DMS153 treated with DMSO at 0.1 percent for 48 hours (cell line): Measurements from ENCODE around the gene PCSK2.

Experiments
- DNase-seq: peaks from one replicate; lab custom pipeline; 2025; ENCODE audit not compliant: unreplicated experiment; lab: John Stamatoyannopoulos, UW

PCSK2 gene

DNA sequence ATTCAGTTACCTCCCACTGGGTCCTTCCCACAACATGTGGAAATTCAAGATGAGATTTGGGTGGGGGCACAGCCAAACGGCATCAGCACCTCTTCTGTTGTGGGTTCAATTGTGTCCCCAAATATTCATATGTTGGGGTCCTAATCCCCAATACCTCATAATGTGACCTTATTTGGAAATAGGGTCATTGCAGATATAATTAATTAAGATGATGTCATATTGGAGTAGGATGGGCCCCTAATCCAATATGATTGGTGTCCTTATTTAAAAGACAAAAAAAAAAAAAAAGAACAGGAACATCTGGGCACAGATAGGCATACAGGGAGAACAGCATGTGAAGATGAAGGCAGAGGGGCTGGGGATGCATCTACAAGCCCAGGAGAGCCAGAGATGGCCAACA is 214.9 kb downstream of the PCSK2 start:
- no peak for DNase-seq

DNA sequence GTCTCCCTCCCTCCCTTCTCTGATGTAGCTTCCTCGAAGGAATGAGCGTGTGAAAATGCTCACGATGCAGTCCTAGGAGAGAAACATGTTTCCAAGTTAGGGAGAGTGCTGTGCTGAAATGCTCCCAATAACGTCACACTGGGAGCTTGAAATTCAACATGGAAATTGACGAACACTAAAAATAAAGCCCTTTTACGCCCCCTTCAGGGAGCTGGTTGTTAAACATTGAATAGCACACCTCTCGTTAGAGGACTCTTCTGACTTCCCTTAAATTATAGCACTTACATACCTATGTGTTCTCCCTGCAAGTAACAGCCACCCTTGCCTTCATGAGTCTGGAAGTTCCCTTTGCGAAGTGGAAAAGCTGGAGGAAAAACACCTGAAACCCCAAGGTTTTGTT is 215.7 kb downstream of the PCSK2 start:
- no peak for DNase-seq

DNA sequence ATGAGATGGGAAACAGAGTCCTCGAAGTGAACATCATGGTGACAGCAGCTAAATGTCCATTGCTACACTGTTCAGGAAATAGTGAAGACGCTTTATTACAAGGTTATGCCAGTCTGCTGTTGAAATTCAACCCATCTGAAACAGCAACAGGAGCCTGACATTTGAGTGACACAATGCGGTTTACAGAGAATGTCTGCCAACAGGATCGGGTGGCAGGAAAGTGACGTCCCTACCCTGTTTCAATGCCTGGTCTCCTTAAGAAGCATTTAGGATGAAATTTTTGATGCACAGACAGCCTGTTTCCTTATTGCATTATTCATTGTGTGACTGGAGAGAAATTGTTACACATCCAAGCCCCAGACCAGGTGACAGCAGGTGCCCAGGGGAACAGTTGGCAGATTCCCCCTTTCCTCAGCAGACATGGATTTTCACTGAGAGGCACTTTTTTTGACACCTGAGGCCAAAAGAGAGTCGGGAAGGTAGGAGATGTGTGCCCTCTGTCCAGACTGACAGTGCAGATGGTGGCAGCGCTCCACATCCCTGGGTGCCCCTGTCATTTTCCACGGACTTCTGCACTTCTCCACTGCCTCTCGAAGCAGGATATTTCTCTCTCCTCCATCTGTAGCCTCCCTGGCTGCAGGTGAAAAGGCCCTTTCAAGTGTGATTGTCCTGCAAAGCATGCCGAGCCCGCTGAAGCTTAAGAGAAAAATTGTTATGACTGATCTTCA is 216.5 kb downstream of the PCSK2 start:
- no peak for DNase-seq

DNA sequence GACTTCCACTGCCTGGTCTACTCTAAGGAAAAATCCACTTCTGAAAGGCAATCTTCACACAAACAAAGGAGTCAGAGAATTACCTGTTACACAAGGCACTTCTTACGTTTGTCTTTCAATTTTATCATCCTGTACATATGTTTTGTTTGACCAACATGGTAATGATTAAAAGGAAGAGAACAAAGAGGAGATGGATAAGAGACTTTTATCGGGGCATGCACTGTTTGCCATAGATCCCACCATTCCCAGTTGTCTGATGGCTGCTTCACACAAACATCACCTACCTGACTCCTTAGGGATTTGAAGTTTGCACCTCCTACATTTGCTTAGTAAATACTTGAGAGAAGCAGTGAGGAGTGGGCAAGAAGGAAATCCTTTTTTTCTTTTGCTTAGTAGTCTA is 217.3 kb downstream of the PCSK2 start:
- no peak for DNase-seq

DNA sequence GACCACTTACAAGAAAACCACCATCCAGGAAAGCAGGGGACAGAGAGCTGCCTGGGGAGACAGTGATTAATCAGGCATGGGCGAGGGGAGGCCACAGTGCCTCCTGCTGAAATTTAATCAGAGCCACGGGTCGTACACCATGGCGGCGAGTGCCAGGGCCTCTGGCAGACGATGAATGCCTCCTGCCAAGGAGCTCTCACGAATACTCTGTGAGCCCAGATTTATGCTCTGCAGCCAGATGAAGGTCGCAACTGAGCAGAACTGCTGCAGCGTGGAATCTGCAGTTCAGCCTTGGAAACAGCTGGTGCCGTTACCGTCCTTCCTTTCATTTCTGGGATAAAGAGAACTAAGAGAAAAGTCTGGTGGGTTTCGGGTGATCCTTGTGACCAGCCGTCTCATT is 218.7 kb downstream of the PCSK2 start:
- DNase-seq: no peak

DNA sequence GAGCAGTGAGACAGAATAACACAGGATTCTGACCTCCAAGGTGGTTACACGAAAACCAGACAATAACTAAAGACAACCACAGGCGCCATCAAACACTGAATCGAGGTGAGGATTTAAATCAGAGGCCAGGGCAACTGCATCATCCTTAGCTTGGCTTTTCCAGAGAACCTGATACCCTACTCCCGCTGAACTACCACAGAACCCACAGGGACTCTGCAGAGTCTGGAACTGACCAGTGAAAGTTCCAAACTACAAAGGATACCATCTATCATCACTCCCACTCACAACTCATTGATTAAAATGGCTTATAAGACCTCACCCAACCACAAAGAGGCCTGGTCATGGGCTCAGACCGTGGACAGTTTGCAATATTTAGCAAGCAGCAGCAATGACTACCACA is 219.3 kb downstream of the PCSK2 start:
- DNase-seq: no peak

DNA sequence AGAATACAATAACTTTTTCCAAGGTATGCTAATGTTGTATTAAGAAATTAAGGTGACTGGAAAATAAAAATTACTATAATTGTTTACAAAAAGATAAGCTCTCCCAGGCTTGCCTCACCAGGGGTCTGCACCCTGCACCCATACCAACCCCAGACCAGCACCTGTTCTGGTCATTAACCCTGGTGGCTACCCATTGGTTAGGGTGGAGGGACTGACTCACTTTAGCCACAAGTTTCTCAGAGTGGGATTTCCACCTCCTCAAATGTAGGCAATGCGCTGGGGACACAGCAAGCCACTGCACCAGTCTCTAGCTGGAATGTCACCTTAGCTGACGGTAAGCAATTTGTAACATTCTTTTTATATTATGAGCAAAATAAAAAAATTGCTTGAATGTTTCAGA is 221.2 kb downstream of the PCSK2 start:
- DNase-seq: no peak

DNA sequence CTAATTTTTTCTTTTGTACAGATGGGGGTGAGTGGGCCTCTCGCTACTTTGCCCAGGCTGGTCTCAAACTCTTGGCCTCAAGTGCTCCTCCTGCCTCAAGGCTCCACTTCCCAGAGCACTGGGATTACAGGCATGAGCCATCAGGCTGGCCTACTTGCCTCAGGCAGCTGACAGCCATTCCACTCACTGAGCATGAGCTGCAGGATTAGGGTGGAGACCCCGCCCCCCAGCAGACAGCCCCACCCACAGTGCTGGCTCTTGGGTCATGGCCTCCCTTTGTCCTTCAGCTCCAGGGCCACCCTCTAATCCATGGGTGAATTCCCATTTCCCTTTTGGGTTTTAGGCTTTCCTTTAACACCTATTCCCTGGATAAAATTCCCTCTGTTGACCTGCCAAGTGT is 222.2 kb downstream of the PCSK2 start:
- DNase-seq: no peak

DNA sequence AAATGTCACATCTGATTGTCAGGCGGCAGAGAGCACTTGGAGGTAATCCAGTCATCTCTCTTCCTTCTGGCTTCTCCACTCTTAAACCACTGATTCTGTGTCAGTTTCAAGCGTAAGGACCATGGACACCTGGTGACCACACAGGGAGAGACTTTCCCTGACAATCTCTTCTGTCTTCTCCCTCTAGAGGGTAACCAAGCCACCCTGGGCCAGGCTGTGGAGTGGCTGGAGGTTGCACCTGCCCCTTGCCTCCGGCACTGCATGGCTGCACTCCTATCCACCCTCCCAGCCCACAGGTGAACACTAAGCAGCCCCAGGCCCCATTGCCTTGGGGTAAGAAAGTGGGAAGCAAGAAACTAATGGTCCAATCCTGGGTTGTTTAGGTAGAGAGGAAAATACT is 225.6 kb downstream of the PCSK2 start:
- DNase-seq: no peak

DNA sequence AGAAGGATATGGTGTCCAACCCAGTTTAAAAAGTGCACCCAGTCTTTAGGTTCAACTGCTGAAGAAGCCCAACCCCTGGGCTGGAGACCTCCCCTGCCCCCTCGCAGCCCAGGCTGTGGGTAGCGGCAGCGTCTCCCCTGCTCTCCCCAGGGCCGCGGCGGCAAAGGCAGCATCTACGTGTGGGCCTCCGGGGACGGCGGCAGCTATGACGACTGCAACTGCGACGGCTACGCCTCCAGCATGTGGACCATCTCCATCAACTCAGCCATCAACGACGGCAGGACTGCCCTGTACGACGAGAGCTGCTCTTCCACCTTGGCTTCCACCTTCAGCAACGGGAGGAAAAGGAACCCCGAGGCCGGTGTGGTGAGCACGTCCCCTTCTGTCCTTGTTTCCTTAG is 226.8 kb downstream of the PCSK2 start:
- DNase-seq: no peak

DNA sequence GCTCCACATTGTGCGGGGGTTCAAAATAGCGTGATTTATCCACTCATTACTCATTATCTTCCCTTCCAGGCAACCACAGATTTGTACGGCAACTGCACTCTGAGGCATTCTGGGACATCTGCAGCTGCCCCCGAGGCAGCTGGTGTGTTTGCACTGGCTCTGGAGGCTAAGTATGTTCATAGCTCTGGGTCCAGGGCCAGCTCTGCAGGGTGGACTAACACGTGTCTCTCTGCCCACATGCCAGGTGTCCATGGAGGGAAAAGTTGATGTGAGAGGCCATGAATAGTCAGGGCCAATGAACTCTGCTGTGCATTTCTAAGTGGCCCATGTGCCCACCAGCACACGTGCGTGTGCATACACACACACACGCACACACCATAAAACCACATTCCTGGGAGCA is 229.4 kb downstream of the PCSK2 start:
- DNase-seq: no peak

DNA sequence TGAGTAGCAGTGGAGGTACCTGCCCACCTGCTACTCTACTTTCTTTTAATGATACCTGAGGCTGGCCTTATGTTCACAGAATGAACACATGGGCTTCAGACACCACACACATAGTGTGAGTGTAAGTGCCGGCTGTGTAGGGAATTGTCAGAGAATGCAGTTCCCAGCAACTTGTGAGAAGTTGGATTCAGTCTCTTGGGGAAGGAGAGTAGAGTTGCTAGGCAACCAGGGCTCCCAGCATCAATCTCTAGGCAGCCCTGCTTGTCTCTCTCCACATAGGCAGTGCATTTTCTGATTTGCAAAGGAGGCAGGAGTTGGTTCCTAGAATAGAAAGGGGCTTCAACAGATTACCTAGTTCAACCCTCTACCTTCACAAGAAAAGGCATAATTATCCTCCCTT is 230.2 kb downstream of the PCSK2 start:
- DNase-seq: no peak

DNA sequence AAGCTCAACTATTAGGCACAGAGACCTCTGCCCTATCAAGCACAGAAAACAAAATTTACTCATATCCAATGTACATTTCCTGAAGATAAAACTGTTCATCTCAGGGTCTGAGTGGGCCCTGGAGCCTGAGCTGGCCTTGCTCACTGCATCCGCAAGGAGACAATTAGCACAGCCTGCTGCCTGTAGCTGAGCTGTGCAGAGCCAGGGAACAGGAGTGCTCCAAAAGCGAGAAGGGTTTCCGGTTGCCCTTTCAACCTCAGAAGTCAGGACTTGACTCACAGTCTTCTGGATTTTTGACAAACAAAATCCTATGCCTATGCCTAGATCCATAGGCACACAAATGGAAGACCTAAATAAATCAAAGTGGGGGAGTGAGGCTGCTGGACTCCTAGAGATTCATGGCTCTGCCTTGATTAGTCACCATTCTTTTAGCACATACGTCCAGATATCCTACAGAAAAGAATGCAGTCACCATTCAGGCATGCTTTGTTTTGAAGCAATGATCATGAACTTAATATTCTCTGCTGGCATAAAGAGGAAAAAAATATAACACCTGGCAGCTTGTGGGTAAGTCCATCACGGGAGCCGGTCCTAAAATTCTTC is 230.8 kb downstream of the PCSK2 start:
- no peak for DNase-seq

DNA sequence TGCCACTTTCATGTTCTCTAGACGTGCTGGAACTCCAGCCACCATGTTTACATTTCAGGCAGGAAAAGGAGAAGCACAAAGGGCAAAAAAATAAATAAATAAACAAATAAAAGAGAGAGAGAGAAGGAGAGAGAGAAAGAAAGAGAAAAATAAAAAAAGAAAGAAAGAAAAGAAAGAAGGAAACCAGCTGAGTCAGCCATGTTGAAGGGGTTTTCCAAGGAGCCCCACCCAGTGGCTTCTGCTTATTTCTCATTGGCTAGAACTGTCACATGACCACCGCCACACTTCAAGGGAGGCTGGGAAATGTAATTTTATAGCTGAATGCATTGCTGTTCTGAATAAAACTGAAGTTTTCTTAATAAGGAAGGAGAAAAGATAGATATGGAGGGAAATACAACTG is 233.3 kb downstream of the PCSK2 start:
- DNase-seq: no peak

DNA sequence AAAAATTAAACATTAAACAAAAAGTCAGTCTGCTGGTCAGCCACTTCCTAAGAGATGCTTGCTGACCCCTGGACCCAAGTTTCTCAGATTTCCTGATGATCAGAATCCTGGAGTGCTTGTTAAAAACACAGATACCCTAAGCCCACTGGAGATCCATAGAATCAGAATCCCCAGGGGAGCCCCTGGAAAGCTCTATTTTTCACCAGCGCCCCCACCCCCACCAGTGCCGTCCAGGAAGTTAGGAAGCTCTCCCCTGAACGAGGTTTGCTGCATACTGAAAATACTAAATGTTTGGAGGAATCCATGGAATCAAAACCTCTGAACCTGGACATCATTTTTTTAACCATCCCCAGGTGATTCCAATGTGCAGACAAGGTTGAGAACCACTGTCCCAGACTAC is 235.1 kb downstream of the PCSK2 start:
- DNase-seq: no peak

DNA sequence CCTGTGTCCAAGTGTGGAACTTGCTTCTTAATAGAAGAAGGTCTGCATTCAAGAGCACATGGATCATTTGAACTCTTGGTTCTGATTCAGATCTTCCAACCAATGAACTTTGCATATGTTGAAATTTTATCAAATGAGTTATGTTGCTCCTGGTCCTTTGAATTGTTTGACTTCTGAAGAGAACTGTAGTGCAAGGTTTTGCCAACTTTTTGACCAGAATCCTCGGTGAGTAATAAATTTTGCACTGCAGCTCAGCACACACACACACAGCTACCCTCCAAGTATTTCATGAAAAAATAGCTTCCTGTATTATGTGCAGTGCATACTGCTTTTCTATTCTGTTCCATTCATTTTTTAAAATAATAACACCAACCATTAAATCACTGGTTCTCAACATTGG is 236.9 kb downstream of the PCSK2 start:
- no peak for DNase-seq

DNA sequence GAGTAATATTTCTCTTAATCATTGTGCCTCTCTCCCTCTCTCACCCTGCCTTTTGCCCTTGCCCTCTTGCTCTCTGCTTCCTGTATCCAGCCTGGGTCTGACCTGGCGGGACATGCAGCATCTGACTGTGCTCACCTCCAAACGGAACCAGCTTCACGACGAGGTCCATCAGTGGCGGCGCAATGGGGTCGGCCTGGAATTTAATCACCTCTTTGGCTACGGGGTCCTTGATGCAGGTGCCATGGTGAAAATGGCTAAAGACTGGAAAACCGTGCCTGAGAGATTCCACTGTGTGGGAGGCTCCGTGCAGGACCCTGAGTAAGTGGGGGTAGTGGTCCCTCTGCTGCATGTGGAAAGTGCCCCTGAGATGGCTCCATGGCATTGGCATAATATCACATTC is 238.4 kb downstream of the PCSK2 start:
- no peak for DNase-seq

DNA sequence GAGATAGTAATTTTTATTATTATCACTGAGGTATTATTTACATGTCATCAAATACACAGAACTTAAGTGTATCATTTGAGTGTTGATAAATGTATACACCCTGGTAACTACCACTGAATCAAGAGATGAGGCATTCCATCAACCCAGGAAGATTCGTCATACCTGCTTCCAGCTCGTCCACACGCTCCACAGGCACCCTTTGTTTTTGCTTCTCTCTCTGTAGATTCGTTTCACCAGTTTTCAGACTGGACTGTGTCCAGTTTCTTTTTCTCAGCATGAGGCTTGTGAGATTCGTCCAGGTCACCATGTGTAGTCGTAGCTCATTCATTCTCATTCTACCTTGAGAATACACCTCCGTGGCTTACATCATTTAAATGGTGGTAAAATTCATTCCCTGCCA is 239.8 kb downstream of the PCSK2 start:
- DNase-seq: no peak

DNA sequence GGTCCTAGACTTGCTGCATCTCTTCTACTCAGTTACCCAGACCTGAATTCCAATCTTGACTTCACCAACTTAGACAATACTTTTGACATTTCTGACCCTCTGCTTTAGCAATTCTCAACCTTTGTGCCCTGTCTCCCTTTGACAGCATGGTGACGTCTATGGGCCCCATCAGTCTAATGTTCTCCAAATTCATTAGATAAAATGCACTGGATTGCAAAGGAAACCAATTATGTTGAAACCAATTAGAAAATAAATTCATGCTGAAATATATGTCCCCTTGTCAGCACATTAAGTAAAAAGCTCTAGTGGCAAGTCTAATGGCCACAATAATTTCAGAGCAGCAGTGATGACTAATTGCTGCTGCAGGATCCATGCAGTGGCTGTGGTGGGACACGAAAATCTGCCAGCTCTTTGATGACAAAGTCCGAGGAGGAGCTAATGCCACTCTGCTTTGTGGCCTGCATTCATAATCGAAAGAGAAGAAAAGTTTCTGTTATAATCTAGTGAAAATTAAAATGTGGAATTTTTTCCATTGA is 240.3 kb downstream of the PCSK2 start:
- DNase-seq: no peak

DNA sequence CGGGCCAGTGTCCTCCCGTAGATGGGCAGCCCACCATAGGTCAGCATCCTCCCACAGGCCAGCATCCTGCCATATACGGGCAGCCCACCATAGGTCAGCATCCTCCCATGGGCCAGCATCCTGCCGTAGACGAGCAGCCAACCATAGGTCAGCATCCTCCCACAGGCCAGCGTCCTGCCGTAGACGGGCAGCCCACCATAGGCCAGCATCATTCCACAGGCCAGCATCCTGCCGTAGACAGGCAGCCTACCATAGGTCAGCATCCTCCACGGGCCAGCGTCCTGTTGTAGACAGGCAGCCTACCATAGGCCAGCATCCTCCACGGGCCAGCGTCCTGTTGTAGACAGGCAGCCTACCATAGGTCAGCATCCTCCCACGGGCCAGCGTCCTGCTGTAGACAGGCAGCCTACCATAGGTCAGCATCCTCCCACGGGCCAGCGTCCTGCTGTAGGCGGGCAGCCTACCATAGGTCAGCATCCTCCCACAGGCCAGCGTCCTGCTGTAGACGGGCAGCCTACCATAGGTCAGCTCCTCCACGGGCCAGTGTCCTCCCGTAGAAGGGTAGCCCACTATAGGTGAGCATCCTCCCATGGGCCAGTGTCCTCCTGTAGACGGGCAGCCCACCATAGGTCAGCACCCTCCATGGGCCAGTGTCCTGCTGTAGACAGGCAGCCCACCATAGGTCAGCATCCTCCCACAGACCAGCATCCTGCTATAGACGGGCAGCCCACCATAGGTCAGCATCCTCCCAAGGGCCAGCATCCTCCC is 241.4 kb downstream of the PCSK2 start:
- DNase-seq: no peak

DNA sequence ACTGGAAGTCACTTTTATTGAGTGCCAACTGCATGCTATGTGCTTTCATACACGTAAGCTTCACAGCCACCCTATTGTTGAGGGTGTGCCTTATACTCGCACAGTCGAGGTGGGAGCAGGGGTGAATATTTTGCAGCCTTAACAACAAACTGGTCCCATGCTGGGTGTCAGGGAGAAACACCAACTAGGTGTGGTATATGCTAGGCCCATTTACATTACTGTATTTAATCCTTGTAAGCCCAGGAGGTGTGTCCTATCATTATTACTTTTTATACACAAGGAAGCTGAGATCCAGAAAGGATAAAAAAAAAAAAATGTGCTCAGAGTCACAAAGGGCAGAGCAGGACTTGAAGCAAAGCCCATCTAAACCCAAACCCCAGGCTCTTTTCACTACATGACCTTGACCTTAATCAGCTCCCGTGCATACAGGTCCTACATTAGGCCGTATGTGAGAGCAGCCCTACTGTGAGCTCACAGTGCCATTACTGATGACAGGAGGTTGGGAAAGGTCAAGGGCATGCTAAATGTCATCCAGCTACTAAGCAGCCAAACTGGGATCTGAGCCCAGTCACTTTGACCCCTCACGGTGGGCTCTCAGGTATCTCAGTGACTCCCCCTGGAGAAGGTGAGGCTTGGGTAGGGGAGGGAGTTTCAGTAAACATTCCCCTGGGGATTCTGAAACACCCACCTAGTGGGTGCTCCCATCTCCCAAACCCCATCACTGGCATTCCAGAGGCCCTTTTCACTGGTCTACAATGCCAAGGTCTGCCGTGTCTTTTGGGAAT is 242.6 kb downstream of the PCSK2 start:
- no peak for DNase-seq
